Measurements from ENCODE around the gene RYR3. TPM values are rescaled to one million over a fixed set of nuclear protein-coding genes. Genes with fewer than 3 reads are reported as not detected.

The RYR3 gene
- total RNA-seq, 1 experiment from 2014 or later, result 0.66 TPM

DNA sequence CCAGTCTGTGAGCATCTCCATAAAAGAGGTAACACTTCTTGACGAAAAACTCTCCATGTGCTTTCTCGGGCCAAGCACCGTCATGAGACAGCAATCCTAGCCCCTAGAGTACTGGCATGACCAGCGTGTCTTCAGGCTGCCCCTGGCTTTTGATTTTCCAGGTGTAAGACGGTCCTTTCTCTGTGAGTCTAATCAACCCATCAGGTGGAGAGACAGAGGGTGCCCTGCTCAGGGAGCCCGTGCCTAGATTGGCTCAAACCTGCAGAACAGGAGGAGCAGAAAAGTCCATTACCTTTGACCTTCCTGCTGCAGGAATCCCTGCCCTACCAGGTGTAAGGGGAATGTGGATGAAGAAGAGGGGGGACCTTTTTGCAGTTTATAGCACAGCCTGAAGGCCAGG, 548.1 kb downstream of the RYR3 start:
- Histone ChIP-seq H3K36me3 (ENCODE audit: control insufficient read depth, insufficient read depth, low read length) (no peaks in the 10 kb centered on the region), H3K9me3 (no peaks in the 10 kb centered on the region), H3K4me3 (ENCODE audit: low read depth, low read length) (no peak overlapping the region), H3K27me3 (replicated peaks; ENCODE audit: control insufficient read depth, insufficient read depth, low read length) (no peaks in the 10 kb centered on the region), H3K4me1 (no peaks in the 10 kb centered on the region)
- no peaks in the 10 kb centered on the region for H3K9me3 Mint-ChIP-seq (ENCODE audit: unreplicated experiment)
- H3K4me1 Mint-ChIP-seq (ENCODE audit: low read depth, unreplicated experiment), result peaks cover 6% of the 10 kb centered on the region
- no peak overlapping the region for H3K4me3 Mint-ChIP-seq (ENCODE audit: unreplicated experiment)
- BruUV-seq (replicated peaks), result no TSS peak
- TF ChIP-seq, protein P1, sequence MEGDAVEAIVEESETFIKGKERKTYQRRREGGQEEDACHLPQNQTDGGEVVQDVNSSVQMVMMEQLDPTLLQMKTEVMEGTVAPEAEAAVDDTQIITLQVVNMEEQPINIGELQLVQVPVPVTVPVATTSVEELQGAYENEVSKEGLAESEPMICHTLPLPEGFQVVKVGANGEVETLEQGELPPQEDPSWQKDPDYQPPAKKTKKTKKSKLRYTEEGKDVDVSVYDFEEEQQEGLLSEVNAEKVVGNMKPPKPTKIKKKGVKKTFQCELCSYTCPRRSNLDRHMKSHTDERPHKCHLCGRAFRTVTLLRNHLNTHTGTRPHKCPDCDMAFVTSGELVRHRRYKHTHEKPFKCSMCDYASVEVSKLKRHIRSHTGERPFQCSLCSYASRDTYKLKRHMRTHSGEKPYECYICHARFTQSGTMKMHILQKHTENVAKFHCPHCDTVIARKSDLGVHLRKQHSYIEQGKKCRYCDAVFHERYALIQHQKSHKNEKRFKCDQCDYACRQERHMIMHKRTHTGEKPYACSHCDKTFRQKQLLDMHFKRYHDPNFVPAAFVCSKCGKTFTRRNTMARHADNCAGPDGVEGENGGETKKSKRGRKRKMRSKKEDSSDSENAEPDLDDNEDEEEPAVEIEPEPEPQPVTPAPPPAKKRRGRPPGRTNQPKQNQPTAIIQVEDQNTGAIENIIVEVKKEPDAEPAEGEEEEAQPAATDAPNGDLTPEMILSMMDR (IDR thresholded peaks at IDR 0.05; ENCODE audit: insufficient read depth in 1 of 2, low read depth in 1 of 2, low read length in 1 of 2, severe bottlenecking in 1 of 2, unreplicated experiment in 1 of 2), result no peak
- no peak for DNase-seq
- H3K36me3 Mint-ChIP-seq (ENCODE audit: insufficient read depth, unreplicated experiment), result no peaks in the 10 kb centered on the region
- no peak overlapping the region for H3K27ac Mint-ChIP-seq (ENCODE audit: unreplicated experiment)
- CTCF ChIA-PET, result no interaction called here
- H3K27me3 Mint-ChIP-seq (ENCODE audit: insufficient read depth, unreplicated experiment), result no peaks in the 10 kb centered on the region
- intact Hi-C loops (cut with micrococcal nuclease; ENCODE audit: unreplicated experiment), result no loop called here
- POLR2A ChIA-PET, result no interaction called here

DNA sequence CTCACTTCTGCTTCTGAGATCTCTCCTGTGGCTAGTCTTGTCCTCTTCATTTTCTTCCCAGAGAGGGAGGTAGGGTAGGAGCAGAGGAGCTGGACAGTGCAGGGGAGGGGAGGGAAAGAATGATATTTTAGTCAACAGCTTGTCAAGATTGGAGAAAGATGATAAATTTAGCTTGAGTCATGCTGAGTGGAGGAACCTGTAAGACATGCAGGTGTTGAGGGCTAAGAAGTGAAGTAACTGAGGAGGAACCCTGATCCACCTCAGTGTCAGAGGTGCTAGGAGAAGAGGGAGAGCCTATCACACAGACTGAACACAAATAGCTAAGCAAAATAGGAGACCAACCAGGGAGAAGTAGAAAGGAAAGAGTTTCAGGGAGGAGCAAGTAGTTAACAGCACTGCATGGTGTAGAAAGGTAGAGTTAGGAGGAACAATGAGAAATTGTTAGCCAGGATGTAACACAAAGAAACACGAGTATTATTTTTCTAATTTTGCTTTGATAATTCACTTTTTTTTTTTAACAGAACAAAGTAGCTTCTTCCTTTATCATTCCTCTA, 549.3 kb downstream of the RYR3 start:
- Histone ChIP-seq H3K36me3 (ENCODE audit: control insufficient read depth, insufficient read depth, low read length) (no peaks in the 10 kb centered on the region), H3K27me3 (replicated peaks; ENCODE audit: control insufficient read depth, insufficient read depth, low read length) (no peaks in the 10 kb centered on the region), H3K4me1 (no peaks in the 10 kb centered on the region), H3K4me3 (ENCODE audit: low read depth, low read length) (no peak overlapping the region), H3K9me3 (no peaks in the 10 kb centered on the region)
- H3K27ac Mint-ChIP-seq (ENCODE audit: unreplicated experiment), result no peak overlapping the region
- H3K27me3 Mint-ChIP-seq (ENCODE audit: insufficient read depth, unreplicated experiment), result no peaks in the 10 kb centered on the region
- peaks cover 6% of the 10 kb centered on the region for H3K4me1 Mint-ChIP-seq (ENCODE audit: low read depth, unreplicated experiment)
- H3K9me3 Mint-ChIP-seq (ENCODE audit: unreplicated experiment), result no peaks in the 10 kb centered on the region
- ChIA-PET POLR2A (no interaction called here), CTCF (no interaction called here)
- intact Hi-C loops (cut with micrococcal nuclease; ENCODE audit: unreplicated experiment), result no loop called here
- no peaks in the 10 kb centered on the region for H3K36me3 Mint-ChIP-seq (ENCODE audit: insufficient read depth, unreplicated experiment)
- DNase-seq, result no peak
- no peak overlapping the region for H3K4me3 Mint-ChIP-seq (ENCODE audit: unreplicated experiment)
- TF ChIP-seq, protein P1 (IDR thresholded peaks at IDR 0.05; ENCODE audit: insufficient read depth in 1 of 2, low read depth in 1 of 2, low read length in 1 of 2, severe bottlenecking in 1 of 2, unreplicated experiment in 1 of 2), result no peak
- no TSS peak for BruUV-seq (replicated peaks)

DNA sequence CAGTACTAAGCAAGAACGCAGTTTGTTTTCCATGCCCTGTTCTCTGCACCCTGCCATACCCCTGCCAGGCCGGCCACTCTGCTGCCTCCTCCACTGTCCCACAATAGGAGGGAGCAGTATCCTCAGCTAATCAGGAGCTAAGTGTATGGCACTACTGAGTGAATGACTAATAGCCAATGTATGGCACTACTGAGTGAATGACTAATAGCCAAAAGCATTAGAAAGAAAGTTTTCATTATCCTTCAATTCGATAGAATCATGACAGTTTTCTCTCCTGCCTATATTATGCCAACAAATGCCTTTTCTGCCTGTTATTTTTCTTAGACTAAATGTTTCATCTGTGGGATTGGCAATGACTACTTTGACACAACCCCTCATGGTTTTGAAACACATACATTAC, 550.0 kb downstream of the RYR3 start:
- intact Hi-C loops (cut with micrococcal nuclease; ENCODE audit: unreplicated experiment), result no loop called here
- Histone ChIP-seq H3K4me3 (ENCODE audit: low read depth, low read length) (no peak overlapping the region), H3K27me3 (replicated peaks; ENCODE audit: control insufficient read depth, insufficient read depth, low read length) (no peaks in the 10 kb centered on the region), H3K36me3 (ENCODE audit: control insufficient read depth, insufficient read depth, low read length) (no peaks in the 10 kb centered on the region), H3K4me1 (no peaks in the 10 kb centered on the region), H3K9me3 (no peaks in the 10 kb centered on the region)
- TF ChIP-seq, protein P1 (IDR thresholded peaks at IDR 0.05; ENCODE audit: insufficient read depth in 1 of 2, low read depth in 1 of 2, low read length in 1 of 2, severe bottlenecking in 1 of 2, unreplicated experiment in 1 of 2), result no peak
- Mint-ChIP-seq H3K9me3 (ENCODE audit: unreplicated experiment) (no peaks in the 10 kb centered on the region), H3K27ac (ENCODE audit: unreplicated experiment) (no peak overlapping the region), H3K36me3 (ENCODE audit: insufficient read depth, unreplicated experiment) (no peaks in the 10 kb centered on the region), H3K27me3 (ENCODE audit: insufficient read depth, unreplicated experiment) (no peaks in the 10 kb centered on the region), H3K4me1 (ENCODE audit: low read depth, unreplicated experiment) (peaks cover 6% of the 10 kb centered on the region), H3K4me3 (ENCODE audit: unreplicated experiment) (no peak overlapping the region)
- ChIA-PET POLR2A (no interaction called here), CTCF (no interaction called here)
- no TSS peak for BruUV-seq (replicated peaks)
- DNase-seq, result no peak
